ENCODE results near the gene STC2. TPM values are rescaled to one million over a fixed set of nuclear protein-coding genes. Genes with fewer than 3 reads are reported as not detected.

Gene STC2
- total RNA-seq, 1 donor from 2014 or later: 12.2 TPM

GRCh38 chr5:173310861-173311785, 17.1 kb downstream of the STC2 start:
- H3K9me3 Mint-ChIP-seq (ENCODE audit: low read depth): peaks cover 15% of the 10 kb centered on the region
- H3K27ac Mint-ChIP-seq: no peak overlapping the region
- peaks cover 18% of the 10 kb centered on the region for H3K27me3 Mint-ChIP-seq
- DNase-seq (ENCODE audit: low spot score, unreplicated experiment): no peak
- H3K4me1 Mint-ChIP-seq (ENCODE audit: low read depth): peaks cover 7% of the 10 kb centered on the region
- TF ChIP-seq, protein P1, sequence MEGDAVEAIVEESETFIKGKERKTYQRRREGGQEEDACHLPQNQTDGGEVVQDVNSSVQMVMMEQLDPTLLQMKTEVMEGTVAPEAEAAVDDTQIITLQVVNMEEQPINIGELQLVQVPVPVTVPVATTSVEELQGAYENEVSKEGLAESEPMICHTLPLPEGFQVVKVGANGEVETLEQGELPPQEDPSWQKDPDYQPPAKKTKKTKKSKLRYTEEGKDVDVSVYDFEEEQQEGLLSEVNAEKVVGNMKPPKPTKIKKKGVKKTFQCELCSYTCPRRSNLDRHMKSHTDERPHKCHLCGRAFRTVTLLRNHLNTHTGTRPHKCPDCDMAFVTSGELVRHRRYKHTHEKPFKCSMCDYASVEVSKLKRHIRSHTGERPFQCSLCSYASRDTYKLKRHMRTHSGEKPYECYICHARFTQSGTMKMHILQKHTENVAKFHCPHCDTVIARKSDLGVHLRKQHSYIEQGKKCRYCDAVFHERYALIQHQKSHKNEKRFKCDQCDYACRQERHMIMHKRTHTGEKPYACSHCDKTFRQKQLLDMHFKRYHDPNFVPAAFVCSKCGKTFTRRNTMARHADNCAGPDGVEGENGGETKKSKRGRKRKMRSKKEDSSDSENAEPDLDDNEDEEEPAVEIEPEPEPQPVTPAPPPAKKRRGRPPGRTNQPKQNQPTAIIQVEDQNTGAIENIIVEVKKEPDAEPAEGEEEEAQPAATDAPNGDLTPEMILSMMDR (IDR thresholded peaks at IDR 0.05; ENCODE audit: unreplicated experiment): no peak
- no peak overlapping the region for H3K4me3 Mint-ChIP-seq (ENCODE audit: low read depth)
- H3K36me3 Mint-ChIP-seq (ENCODE audit: insufficient read depth): peaks cover 5% of the 10 kb centered on the region

DNA sequence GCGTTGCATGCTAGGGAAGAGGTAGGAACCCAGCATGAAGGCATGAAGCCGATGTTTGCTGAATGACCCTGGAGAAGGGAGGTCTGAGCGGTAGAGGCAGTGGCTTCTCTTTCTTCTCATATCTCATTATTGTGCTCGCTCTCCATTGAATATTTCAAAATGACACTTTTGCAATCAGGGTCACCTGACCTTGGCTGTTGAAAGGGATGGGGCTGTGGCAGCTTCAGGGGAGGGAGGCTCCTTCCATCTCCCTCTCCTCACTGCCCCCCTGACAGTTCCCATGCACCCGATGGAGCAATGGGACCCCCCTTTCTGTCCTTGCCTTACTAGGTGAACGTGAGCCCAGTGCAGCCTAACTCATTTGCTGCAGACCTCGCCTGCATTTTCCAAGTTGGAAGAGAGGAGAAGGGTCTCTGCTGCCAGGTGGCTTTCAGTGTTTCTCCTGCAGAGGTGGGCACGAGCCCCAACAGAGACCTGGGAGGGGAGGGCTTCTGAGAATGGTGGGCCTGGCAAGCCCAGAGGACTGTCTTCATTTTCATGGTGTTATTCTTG, 17.9 kb downstream of the STC2 start:
- DNase-seq (ENCODE audit: low spot score, unreplicated experiment): no peak
- peaks cover 3% of the 10 kb centered on the region for H3K4me1 Mint-ChIP-seq (ENCODE audit: low read depth)
- peaks cover 15% of the 10 kb centered on the region for H3K9me3 Mint-ChIP-seq (ENCODE audit: low read depth)
- peaks cover 5% of the 10 kb centered on the region for H3K36me3 Mint-ChIP-seq (ENCODE audit: insufficient read depth)
- peaks cover 18% of the 10 kb centered on the region for H3K27me3 Mint-ChIP-seq
- TF ChIP-seq, protein P1 (IDR thresholded peaks at IDR 0.05; ENCODE audit: unreplicated experiment): no peak
- H3K4me3 Mint-ChIP-seq (ENCODE audit: low read depth): no peak overlapping the region
- H3K27ac Mint-ChIP-seq: no peak overlapping the region

DNA sequence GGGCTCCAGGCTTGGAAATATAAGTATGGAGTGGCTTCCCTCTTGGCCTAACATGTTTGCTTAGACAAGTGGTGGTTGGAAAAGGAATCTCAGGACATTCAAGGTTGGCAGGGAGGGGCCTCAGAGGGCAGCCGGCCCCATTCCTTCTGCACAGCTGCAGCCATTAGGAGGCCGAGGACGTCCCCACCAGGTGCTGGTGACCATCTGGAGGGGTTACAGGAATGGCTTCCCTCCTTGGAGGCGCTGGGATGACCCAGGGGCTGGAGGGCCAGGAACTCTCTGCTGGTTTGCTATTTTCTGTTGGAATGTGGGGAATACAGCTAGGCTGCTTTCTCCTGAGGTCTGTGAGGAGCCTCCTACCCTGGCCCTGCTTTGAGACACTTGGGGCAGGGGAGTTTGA, 18.5 kb downstream of the STC2 start:
- peaks cover 5% of the 10 kb centered on the region for H3K4me1 Mint-ChIP-seq (ENCODE audit: low read depth)

DNA sequence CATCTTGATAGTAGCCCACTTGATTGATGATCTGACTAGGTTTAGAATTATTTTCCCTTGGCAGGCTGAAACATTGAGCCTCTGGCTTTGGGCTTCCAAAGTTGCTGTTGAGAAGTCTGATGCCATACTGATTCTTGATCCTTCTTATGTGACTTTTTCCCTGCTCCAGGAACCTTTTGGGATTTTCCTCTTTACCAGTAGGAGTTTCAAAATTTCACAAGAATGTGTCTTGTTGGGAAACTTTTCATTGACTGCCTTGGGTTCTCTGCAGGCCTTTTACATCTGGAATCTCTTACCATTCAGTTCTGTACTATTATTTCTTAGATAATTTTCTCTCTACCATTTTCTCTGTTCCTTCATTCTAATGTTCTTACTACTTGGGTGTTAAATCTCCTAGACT, 20.0 kb downstream of the STC2 start:
- peaks cover 15% of the 10 kb centered on the region for H3K9me3 Mint-ChIP-seq (ENCODE audit: low read depth)
- peaks cover 18% of the 10 kb centered on the region for H3K27me3 Mint-ChIP-seq
- peaks cover 5% of the 10 kb centered on the region for H3K36me3 Mint-ChIP-seq (ENCODE audit: insufficient read depth)
- no peak overlapping the region for H3K27ac Mint-ChIP-seq
- no peak overlapping the region for H3K4me3 Mint-ChIP-seq (ENCODE audit: low read depth)
- H3K4me1 Mint-ChIP-seq (ENCODE audit: low read depth): peaks cover 20% of the 10 kb centered on the region
- DNase-seq (ENCODE audit: low spot score, unreplicated experiment): no peak
- TF ChIP-seq, protein P1 (IDR thresholded peaks at IDR 0.05; ENCODE audit: unreplicated experiment): no peak

More for the DNA sequence above, 18.5 kb downstream of the STC2 start:
- peaks cover 18% of the 10 kb centered on the region for H3K27me3 Mint-ChIP-seq
- no peak overlapping the region for H3K4me3 Mint-ChIP-seq (ENCODE audit: low read depth)
- TF ChIP-seq, protein P1 (IDR thresholded peaks at IDR 0.05; ENCODE audit: unreplicated experiment): no peak
- DNase-seq (ENCODE audit: low spot score, unreplicated experiment): no peak
- no peak overlapping the region for H3K27ac Mint-ChIP-seq
- peaks cover 15% of the 10 kb centered on the region for H3K9me3 Mint-ChIP-seq (ENCODE audit: low read depth)
- H3K36me3 Mint-ChIP-seq (ENCODE audit: insufficient read depth): peaks cover 5% of the 10 kb centered on the region

GRCh38 chr5:173307695-173308094, 20.5 kb downstream of the STC2 start:
- TF ChIP-seq, protein P1 (IDR thresholded peaks at IDR 0.05; ENCODE audit: unreplicated experiment): no peak
- DNase-seq (ENCODE audit: low spot score, unreplicated experiment): no peak
- Mint-ChIP-seq H3K27me3 (peaks cover 14% of the 10 kb centered on the region), H3K27ac (no peak overlapping the region), H3K4me3 (ENCODE audit: low read depth) (no peak overlapping the region), H3K36me3 (ENCODE audit: insufficient read depth) (peaks cover 5% of the 10 kb centered on the region), H3K9me3 (ENCODE audit: low read depth) (peaks cover 15% of the 10 kb centered on the region), H3K4me1 (ENCODE audit: low read depth) (peaks cover 25% of the 10 kb centered on the region)

Measured in progenitor cell of endocrine pancreas (in vitro differentiated cells).